Measurements from ENCODE around the gene RPTOR.

Gene RPTOR

GRCh38 chr17:80591788-80592187 lies 47.1 kb downstream of the RPTOR start:
- DNase-seq: no peak

GRCh38 chr17:80592243-80592642 lies 47.6 kb downstream of the RPTOR start:
- DNase-seq: no peak

GRCh38 chr17:80593181-80593580 lies 48.5 kb downstream of the RPTOR start:
- DNase-seq: no peak

- no peak for DNase-seq
Observed at GRCh38 chr17:80594431-80595269, 50.0 kb downstream of the RPTOR start.

GRCh38 chr17:80596760-80597608 lies 52.3 kb downstream of the RPTOR start:
- no peak for DNase-seq

- no peak for DNase-seq
Observed at GRCh38 chr17:80598813-80599545, 54.3 kb downstream of the RPTOR start.

GRCh38 chr17:80599546-80600305 lies 55.1 kb downstream of the RPTOR start:
- DNase-seq: peak in 1 of 3 experiments; percentile 57

- no peak for DNase-seq
Observed at GRCh38 chr17:80601146-80601545, 56.5 kb downstream of the RPTOR start.

GRCh38 chr17:80603396-80603795 lies 58.8 kb downstream of the RPTOR start:
- no peak for DNase-seq

- no peak for DNase-seq
Observed at GRCh38 chr17:80604009-80604669, 59.5 kb downstream of the RPTOR start.

GRCh38 chr17:80604670-80605010 lies 60.0 kb downstream of the RPTOR start:
- no peak for DNase-seq

GRCh38 chr17:80605326-80606066 lies 60.9 kb downstream of the RPTOR start:
- no peak for DNase-seq

GRCh38 chr17:80608326-80608725 lies 63.7 kb downstream of the RPTOR start:
- no peak for DNase-seq

- no peak for DNase-seq
Observed at GRCh38 chr17:80609757-80610156, 65.1 kb downstream of the RPTOR start.

- DNase-seq: no peak
Observed at GRCh38 chr17:80611816-80612215, 67.2 kb downstream of the RPTOR start.

- peak in 1 of 3 experiments; percentile 58 for DNase-seq
Observed at GRCh38 chr17:80612997-80613731, 68.5 kb downstream of the RPTOR start.

GRCh38 chr17:80613732-80614071 lies 69.1 kb downstream of the RPTOR start:
- DNase-seq: peak; percentile 6 to 58 (median 43)

- no peak for DNase-seq
Observed at GRCh38 chr17:80614332-80615047, 69.9 kb downstream of the RPTOR start.

GRCh38 chr17:80615376-80615775 lies 70.7 kb downstream of the RPTOR start:
- no peak for DNase-seq

- DNase-seq: no peak
Observed at GRCh38 chr17:80616705-80617104, 72.1 kb downstream of the RPTOR start.

All from NCI-H1417 (cell line).